ENCODE data around the gene RBM4.
"Not testable (repeated sequence)": the region's sequence is repeated elsewhere in the genome, so short reads cannot be mapped to it uniquely, and the experiment has no call there.

The RBM4 gene

GRCh38 chr11:66638177-66639065 lies at the start of gene RBM4:
Gene RBM4, plus strand, starts transcription at chr11:66638703. Its CDS starts 1,009 bp downstream, at chr11:66639712.
- peak; percentile 87 to 95 for DNase-seq (ENCODE audit: low read depth in 2 of 2)

- DNase-seq (ENCODE audit: low read depth in 2 of 2), result not testable (repeated sequence)
These were observed 49.2 kb upstream of the RBM4 start for GRCh38 chr11:66589315-66589714.

- no peak for DNase-seq (ENCODE audit: low read depth in 2 of 2)
These were observed 48.4 kb upstream of the RBM4 start for GRCh38 chr11:66589996-66590675.

GRCh38 chr11:66591175-66591574 lies 47.3 kb upstream of the RBM4 start:
- DNase-seq (ENCODE audit: low read depth in 2 of 2), result no peak

- peak; percentile 98 to 99 for DNase-seq (ENCODE audit: low read depth in 2 of 2)
These were observed 45.8 kb upstream of the RBM4 start, which contains the start of the genes CCDC87 and CCS for GRCh38 chr11:66592457-66593302. Gene CCDC87, minus strand, starts transcription at chr11:66593063. Its CDS starts 48 bp downstream, at chr11:66593015. Gene CCS, plus strand, starts transcription at chr11:66593185. Its CDS starts 77 bp downstream, at chr11:66593262.

- DNase-seq (ENCODE audit: low read depth in 2 of 2), result no peak
These were observed 45.2 kb upstream of the RBM4 start for GRCh38 chr11:66593303-66593635.

GRCh38 chr11:66593650-66594049 lies 44.9 kb upstream of the RBM4 start:
- no peak for DNase-seq (ENCODE audit: low read depth in 2 of 2)

- no peak for DNase-seq (ENCODE audit: low read depth in 2 of 2)
These were observed 43.1 kb upstream of the RBM4 start for GRCh38 chr11:66595245-66595904.

- no peak for DNase-seq (ENCODE audit: low read depth in 2 of 2)
These were observed 39.5 kb upstream of the RBM4 start for GRCh38 chr11:66598993-66599392.

- no peak for DNase-seq (ENCODE audit: low read depth in 2 of 2)
These were observed 38.3 kb upstream of the RBM4 start for GRCh38 chr11:66600219-66600618.

GRCh38 chr11:66600631-66601233 lies 37.8 kb upstream of the RBM4 start:
- DNase-seq (ENCODE audit: low read depth in 2 of 2), result no peak

- DNase-seq (ENCODE audit: low read depth in 2 of 2), result no peak
These were observed 35.4 kb upstream of the RBM4 start for GRCh38 chr11:66603072-66603471.

GRCh38 chr11:66604155-66604554 lies 34.3 kb upstream of the RBM4 start:
- DNase-seq (ENCODE audit: low read depth in 2 of 2), result no peak

GRCh38 chr11:66606608-66607007 lies 31.9 kb upstream of the RBM4 start:
- DNase-seq (ENCODE audit: low read depth in 2 of 2), result not testable (repeated sequence)

GRCh38 chr11:66607126-66607834 lies 31.2 kb upstream of the RBM4 start:
- DNase-seq (ENCODE audit: low read depth in 2 of 2), result no peak

GRCh38 chr11:66609721-66610617 lies 28.5 kb upstream of the RBM4 start:
- DNase-seq (ENCODE audit: low read depth in 2 of 2), result no peak

GRCh38 chr11:66612458-66612857 lies 26.0 kb upstream of the RBM4 start:
- no peak for DNase-seq (ENCODE audit: low read depth in 2 of 2)

GRCh38 chr11:66614073-66614472 lies 24.4 kb upstream of the RBM4 start:
- DNase-seq (ENCODE audit: low read depth in 2 of 2), result no peak
